ENCODE measurements around the gene CSPG4.

GRCh38 chr15:75663931-75664421 lies 48.7 kb downstream of the CSPG4 start:
- TF ChIP-seq CTCF (IDR thresholded peaks at IDR 0.05) (no peak), EZH2 (IDR thresholded peaks at IDR 0.05) (no peak), EZH2phosphoT487 (IDR thresholded peaks at IDR 0.05) (no peak)
